ENCODE data around the gene KLF18.

Gene KLF18

DNA sequence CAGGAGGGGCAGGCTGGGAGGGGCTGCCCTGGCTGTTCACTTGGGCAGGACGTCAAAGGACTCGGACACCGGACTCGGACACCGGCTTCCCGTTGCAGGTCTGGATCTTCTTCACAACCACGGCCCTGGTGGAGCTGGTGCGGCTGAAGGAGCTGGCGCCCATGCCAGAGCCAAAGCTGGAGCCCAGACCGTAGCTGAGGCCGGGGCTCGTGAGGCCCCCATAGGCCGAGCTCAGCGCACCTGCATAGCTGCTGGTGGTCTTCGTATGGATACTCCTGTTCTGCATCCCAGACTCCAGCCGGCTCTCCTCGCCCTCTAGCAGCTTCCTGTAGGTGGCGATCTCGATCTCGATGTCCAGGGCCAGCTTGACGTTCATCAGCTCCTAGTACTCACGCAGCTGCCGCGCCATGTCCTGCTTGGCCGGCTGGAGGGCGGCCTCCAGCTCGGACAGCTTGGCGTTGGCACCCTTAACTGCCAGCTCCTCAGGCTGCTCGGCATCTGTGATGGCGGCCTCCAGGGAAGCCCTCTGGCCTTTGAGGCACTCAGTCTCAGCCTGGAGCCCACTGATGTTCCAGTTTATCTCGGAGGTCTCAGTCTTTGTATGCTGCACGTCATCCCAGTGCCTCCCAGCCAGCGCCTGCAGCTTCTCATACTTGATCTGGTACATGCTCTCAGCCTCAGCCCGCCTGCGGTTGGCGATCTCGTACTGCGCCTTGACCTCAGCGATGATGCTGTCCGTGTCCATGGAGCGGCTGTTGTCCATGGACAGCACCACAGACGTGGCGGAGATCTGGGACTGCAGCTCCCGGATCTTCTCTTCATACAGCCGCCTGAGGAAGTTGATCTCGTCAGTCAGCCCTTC lies 37.9 kb downstream of the KLF18 start:
- no peak overlapping the region for H3K4me3 ChIP-seq (ENCODE audit: low read depth, low read length)
- no peak for DNase-seq (ENCODE audit: low read depth)
- in situ Hi-C loops (cut with HindIII; ENCODE audit: low sequenced_read_pairs) = no loop called here
- TF ChIP-seq, protein P1, sequence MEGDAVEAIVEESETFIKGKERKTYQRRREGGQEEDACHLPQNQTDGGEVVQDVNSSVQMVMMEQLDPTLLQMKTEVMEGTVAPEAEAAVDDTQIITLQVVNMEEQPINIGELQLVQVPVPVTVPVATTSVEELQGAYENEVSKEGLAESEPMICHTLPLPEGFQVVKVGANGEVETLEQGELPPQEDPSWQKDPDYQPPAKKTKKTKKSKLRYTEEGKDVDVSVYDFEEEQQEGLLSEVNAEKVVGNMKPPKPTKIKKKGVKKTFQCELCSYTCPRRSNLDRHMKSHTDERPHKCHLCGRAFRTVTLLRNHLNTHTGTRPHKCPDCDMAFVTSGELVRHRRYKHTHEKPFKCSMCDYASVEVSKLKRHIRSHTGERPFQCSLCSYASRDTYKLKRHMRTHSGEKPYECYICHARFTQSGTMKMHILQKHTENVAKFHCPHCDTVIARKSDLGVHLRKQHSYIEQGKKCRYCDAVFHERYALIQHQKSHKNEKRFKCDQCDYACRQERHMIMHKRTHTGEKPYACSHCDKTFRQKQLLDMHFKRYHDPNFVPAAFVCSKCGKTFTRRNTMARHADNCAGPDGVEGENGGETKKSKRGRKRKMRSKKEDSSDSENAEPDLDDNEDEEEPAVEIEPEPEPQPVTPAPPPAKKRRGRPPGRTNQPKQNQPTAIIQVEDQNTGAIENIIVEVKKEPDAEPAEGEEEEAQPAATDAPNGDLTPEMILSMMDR (IDR thresholded peaks at IDR 0.05; ENCODE audit: low read depth, low read length, missing control alignments) = no peak

DNA sequence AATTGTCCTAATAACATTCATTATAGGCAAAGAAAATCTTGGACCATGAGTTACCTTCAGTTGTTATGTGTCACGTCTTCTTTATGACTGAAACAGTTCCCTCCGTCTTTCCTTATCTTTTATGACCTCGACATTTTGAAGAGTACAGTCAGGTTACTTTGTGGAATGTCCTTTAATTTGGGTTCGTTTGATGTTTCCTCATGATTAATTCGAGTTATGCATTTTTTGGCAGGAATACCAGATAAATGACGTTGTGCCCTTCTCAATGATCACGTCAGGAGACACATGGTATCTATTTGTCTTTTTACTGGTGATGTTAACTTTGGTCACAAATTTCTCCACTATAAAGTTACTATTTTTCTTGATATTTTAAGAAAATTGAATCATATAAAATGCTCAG lies 40.1 kb downstream of the KLF18 start:
- DNase-seq (ENCODE audit: low read depth) = no peak
- no peak overlapping the region for H3K4me3 ChIP-seq (ENCODE audit: low read depth, low read length)
- in situ Hi-C loops (cut with HindIII; ENCODE audit: low sequenced_read_pairs) = no loop called here
- TF ChIP-seq, protein P1 (IDR thresholded peaks at IDR 0.05; ENCODE audit: low read depth, low read length, missing control alignments) = no peak

DNA sequence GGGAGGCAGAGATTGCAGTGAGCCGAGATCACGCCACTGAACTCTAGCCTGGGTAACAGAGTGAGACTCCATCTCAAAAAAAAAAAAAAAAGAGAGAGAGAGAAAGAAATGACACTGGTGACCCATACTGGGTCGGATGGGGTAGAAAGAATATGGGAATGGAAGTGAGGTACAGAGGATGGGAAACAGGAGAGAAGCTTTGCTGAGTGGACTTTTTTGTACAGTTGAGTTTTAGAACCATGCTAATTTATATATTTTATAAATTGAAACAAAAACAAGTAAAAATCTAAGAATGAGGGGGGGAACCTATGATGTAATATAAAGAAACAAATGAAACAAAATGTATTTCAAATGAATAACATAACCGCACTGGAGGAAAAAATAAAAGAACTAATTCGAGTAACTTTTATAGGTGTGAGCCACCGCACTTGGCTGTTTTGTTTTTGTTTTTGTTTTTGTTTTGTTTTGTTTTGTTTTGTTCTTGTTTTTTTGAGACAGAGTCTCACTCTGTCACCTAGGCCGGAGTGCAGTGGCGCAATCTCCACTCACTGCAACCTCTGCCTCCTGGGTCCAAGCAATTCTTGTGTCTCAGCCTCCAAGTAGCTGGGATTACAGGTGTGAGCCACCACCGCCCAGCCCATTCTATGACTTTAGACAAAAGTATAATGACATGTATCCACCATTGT lies 41.1 kb downstream of the KLF18 start:
- TF ChIP-seq, protein P1 (IDR thresholded peaks at IDR 0.05; ENCODE audit: low read depth, low read length, missing control alignments) = no peak
- no peak for DNase-seq (ENCODE audit: low read depth)
- in situ Hi-C loops (cut with HindIII; ENCODE audit: low sequenced_read_pairs) = no loop called here
- H3K4me3 ChIP-seq (ENCODE audit: low read depth, low read length) = no peak overlapping the region

DNA sequence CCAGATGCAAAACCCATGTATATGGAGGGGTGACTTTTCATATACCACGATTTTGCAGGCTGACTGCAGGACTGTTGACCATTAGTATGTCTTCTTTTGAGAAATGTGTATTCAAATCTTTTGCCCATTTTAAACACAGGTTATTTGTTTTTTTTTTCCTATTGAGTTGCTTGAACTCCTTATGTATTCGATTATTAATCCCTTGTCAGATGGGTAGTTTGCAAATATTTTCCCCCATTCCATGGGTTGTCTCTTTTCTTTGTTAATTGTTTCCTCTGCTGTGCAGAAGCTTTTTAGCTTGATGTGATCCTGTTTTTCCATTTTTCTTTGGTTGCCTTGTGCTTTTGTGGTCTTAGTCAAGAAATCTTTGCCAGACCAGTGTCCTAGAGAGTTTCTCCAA lies 47.4 kb downstream of the KLF18 start:
- no peak for DNase-seq (ENCODE audit: low read depth)
- in situ Hi-C loops (cut with HindIII; ENCODE audit: low sequenced_read_pairs) = no loop called here
- H3K4me3 ChIP-seq (ENCODE audit: low read depth, low read length) = no peak overlapping the region
- TF ChIP-seq, protein P1 (IDR thresholded peaks at IDR 0.05; ENCODE audit: low read depth, low read length, missing control alignments) = no peak

DNA sequence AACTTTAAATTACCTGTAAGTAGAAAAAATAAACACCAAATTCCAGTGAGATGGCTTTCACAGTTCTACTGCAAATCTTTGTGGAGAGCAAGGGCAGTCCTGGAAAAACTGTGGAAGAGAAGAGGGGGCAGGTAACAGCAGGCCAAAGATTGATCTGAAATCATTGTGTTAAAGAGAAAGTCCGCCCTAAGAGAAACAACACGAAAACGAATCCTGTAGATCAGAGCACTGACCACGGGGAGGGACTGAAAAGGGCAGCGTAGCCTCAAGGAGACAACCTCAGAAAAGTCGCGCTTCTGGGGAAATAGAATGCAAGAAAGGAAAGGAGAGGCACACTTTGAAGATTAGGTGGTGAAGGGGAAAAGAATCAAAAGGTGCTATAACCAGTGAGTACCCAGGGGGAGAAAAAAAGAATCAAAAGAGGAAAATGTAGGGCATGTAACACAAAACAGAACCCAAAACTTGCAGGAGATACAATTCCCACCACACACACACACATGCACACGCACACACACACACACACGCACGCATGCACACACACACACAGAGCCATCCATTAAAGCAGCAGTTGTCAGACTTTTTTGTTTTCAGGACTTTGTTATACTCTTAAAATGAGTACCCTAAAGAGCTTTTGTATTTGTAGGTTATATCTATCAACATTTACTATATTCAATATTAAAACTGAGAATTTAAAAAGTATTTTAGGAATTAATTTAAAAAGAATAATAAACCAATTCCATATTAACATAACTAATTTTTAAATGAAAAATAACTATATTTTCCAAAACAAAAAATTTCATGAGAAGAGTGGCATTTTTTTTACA lies 50.8 kb downstream of the KLF18 start:
- TF ChIP-seq, protein P1 (IDR thresholded peaks at IDR 0.05; ENCODE audit: low read depth, low read length, missing control alignments) = no peak
- no peak for DNase-seq (ENCODE audit: low read depth)
- in situ Hi-C loops (cut with HindIII; ENCODE audit: low sequenced_read_pairs) = no loop called here
- no peak overlapping the region for H3K4me3 ChIP-seq (ENCODE audit: low read depth, low read length)

DNA sequence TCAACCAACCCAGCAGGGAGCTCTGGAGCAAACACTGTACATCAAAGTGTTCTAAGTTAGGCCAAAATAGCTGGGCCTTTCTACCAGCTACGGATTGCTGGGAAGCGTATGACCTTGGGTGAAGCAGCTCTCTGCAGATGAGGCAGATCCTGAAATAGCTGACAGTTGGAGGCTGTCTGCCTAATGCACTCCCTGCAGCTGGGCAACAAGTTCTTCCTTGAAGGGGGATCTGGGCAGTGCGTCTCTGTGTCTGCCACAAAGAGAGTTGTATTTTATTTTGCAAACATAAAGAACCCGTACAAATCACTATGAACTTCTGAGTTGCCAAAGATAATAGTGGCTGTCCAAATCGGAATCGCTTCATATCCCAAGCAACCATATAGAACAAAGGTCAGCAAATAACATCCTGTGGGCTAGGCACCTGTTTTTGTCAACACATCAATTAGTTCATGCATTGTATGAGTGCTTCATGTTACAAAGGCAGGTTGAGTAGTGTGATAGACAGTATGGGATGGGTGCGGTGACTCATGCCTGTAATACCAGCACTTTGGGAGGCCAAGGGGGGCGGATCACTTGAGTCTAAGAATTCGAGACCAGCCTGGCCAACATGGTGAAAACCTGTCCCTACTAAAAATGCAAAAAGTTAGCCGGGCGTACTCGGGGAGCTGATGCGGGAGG lies 51.9 kb downstream of the KLF18 start:
- H3K4me3 ChIP-seq (ENCODE audit: low read depth, low read length) = no peak overlapping the region
- TF ChIP-seq, protein P1 (IDR thresholded peaks at IDR 0.05; ENCODE audit: low read depth, low read length, missing control alignments) = no peak
- in situ Hi-C loops (cut with HindIII; ENCODE audit: low sequenced_read_pairs) = no loop called here
- peak; percentile 8 for DNase-seq (ENCODE audit: low read depth)
